HG02678 (cell line): ENCODE data around the gene PKHD1.
A peak's percentile ranks its signal among the peaks of the same experiment; 100 is the strongest.

ENCODE experiments used
- ATAC-seq: cut with Tn5 transposase; IDR thresholded peaks from one replicate; pipeline ENCODE4 v1.9.1; 2021; ENCODE audit warnings: mild to moderate bottlenecking, moderate library complexity; ENCODE audit not compliant: unreplicated experiment

Gene PKHD1

GRCh38 chr6:52049252-52050050 lies 38.0 kb downstream of the PKHD1 start:
- peak; percentile 71 for ATAC-seq

- no peak for ATAC-seq
Measured at GRCh38 chr6:52046456-52046855, 41.0 kb downstream of the PKHD1 start.

GRCh38 chr6:52045481-52045880 lies 41.9 kb downstream of the PKHD1 start:
- ATAC-seq, result no peak

- ATAC-seq, result no peak
Measured at GRCh38 chr6:52045033-52045432, 42.4 kb downstream of the PKHD1 start.

GRCh38 chr6:52042141-52042885 lies 45.1 kb downstream of the PKHD1 start:
- ATAC-seq, result no peak

GRCh38 chr6:52041134-52041533 lies 46.3 kb downstream of the PKHD1 start:
- ATAC-seq, result no peak

- ATAC-seq, result no peak
Measured at GRCh38 chr6:52027699-52028098, 59.7 kb downstream of the PKHD1 start.

- ATAC-seq, result no peak
Measured at GRCh38 chr6:52024451-52025068, 62.9 kb downstream of the PKHD1 start.

GRCh38 chr6:52022675-52023074 lies 64.7 kb downstream of the PKHD1 start:
- no peak for ATAC-seq

GRCh38 chr6:52020945-52021570 lies 66.4 kb downstream of the PKHD1 start:
- ATAC-seq, result no peak

- ATAC-seq, result no peak
Measured at GRCh38 chr6:52019881-52020280, 67.5 kb downstream of the PKHD1 start.

GRCh38 chr6:52019092-52019491 lies 68.3 kb downstream of the PKHD1 start:
- no peak for ATAC-seq

- no peak for ATAC-seq
Measured at GRCh38 chr6:52016915-52017748, 70.3 kb downstream of the PKHD1 start.

- ATAC-seq, result no peak
Measured at GRCh38 chr6:52015953-52016352, 71.5 kb downstream of the PKHD1 start.

- no peak for ATAC-seq
Measured at GRCh38 chr6:52014391-52014790, 73.0 kb downstream of the PKHD1 start.

- ATAC-seq, result no peak
Measured at GRCh38 chr6:52013035-52013434, 74.4 kb downstream of the PKHD1 start.

- no peak for ATAC-seq
Measured at GRCh38 chr6:52012582-52012981, 74.8 kb downstream of the PKHD1 start.

- ATAC-seq, result no peak
Measured at GRCh38 chr6:52010806-52011205, 76.6 kb downstream of the PKHD1 start.

GRCh38 chr6:52010145-52010544 lies 77.3 kb downstream of the PKHD1 start:
- no peak for ATAC-seq

GRCh38 chr6:52009466-52010140 lies 77.8 kb downstream of the PKHD1 start:
- no peak for ATAC-seq
